Activated CD8-positive, alpha-beta T cell treated with anti-CD3 and anti-CD28 coated beads, Interleukin-2, amount 10 ng/mL, durations not matched to agents 7 days and 5 days (primary cell): ENCODE measurements around the gene MCTS1. TPM values are rescaled to one million over a fixed set of nuclear protein-coding genes. Genes with fewer than 3 reads are reported as not detected.
"Not testable (repeated sequence)": the region's sequence is repeated elsewhere in the genome, so short reads cannot be mapped to it uniquely, and the experiment has no call there.

Experiments used
- ATAC-seq: fragments of 150-1000 bp; cut with Tn5 transposase; one replicate; pipeline ENCODE4 v1.10.0; 2021; ENCODE audit warnings: moderate library complexity
- CTCF ChIA-PET: fragments of 350-600 bp; sonication (Branson Sonifier 250); formaldehyde crosslinking; loops from one replicate; lab custom pipeline; 2021; ENCODE audit warnings: antibody characterized with exemption; lab: Charles Lee
- POLR2A ChIA-PET: fragments of 350-600 bp; sonication (Branson Sonifier 250); formaldehyde crosslinking; loops from one replicate; lab custom pipeline; 2021; ENCODE audit warnings: antibody characterized with exemption; lab: Charles Lee
- DNase-seq: peaks from one replicate; pipeline ENCODE4 v3.0.0-alpha.2; 2020
- H3K27ac Mint-ChIP-seq: one replicate; pipeline ENCODE4 v1.8.0; 2021; ENCODE audit warnings: mild to moderate bottlenecking, mixed read lengths
- H3K27me3 Mint-ChIP-seq: one replicate; pipeline ENCODE4 v1.8.0; 2021; ENCODE audit warnings: low read depth, mixed read lengths
- H3K36me3 Mint-ChIP-seq: one replicate; pipeline ENCODE4 v1.8.0; 2021; ENCODE audit warnings: low read depth, mixed read lengths
- H3K4me1 Mint-ChIP-seq: one replicate; pipeline ENCODE4 v1.8.0; 2021; ENCODE audit warnings: low read depth, mixed read lengths
- H3K4me3 Mint-ChIP-seq: one replicate; pipeline ENCODE4 v1.8.0; 2021; ENCODE audit warnings: mild to moderate bottlenecking, mixed read lengths
- H3K9me3 Mint-ChIP-seq: one replicate; pipeline ENCODE4 v1.8.0; 2022; ENCODE audit warnings: mixed read lengths; ENCODE audit not compliant: insufficient read depth
- total RNA-seq, 2 experiments: library from RNA; stranded (reverse); gene quantifications; one replicate each; pipeline ENCODE4 v1.2.3, GENCODE V29; 2021

The MCTS1 gene
- total RNA-seq, 2 experiments from 2014 or later: 56.0 to 60.5 TPM

DNA sequence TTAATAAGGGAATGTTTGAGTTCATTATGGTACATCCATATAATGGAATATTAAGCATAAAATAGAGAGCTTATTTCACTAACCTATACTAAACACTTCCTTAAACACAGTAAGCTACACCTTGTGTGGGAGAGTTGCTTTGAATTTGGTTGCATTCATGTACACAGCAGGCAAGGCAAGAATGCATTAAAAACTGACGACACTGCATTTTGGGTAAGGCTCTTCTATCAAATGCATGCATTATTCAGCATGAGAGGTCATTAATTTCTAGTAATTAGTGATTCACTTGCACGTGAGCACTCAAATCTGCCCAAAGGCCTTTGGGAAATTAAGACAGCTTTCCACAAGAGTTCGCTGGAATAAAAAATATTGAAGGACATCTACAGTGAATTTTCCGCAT, 34.7 kb downstream of the MCTS1 start:
- Mint-ChIP-seq H3K9me3 (no peaks in the 10 kb centered on the region), H3K27me3 (no peaks in the 10 kb centered on the region), H3K4me1 (no peaks in the 10 kb centered on the region), H3K36me3 (no peaks in the 10 kb centered on the region), H3K27ac (no peak overlapping the region), H3K4me3 (no peak overlapping the region)
- CTCF ChIA-PET: no interaction called here
- DNase-seq: no peak
- ATAC-seq: no peak
- POLR2A ChIA-PET: no interaction called here

DNA sequence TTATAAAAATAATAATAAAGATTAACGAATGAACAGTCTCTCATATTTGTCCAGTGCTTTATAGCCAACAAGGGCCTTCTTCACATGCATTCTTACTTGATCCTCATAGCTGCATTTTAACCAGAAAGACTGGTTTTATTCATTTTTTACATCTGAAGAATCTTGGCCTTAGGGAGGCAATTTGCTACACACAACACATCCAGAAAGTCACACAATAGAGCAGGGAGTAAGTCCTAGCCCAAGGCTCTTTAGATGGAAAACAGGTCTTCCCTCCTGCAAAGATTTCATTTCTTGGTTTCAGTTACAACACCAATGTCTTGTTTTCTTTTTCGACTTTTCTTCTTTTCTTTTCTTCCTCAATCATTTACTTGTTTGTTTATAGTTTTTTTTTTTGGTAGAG, 39.0 kb downstream of the MCTS1 start:
- Mint-ChIP-seq H3K27ac (no peak overlapping the region), H3K27me3 (no peaks in the 10 kb centered on the region), H3K4me1 (no peaks in the 10 kb centered on the region), H3K9me3 (no peaks in the 10 kb centered on the region), H3K36me3 (no peaks in the 10 kb centered on the region), H3K4me3 (no peak overlapping the region)
- ATAC-seq (no peak), DNase-seq (no peak)
- ChIA-PET CTCF (no interaction called here), POLR2A (no interaction called here)

DNA sequence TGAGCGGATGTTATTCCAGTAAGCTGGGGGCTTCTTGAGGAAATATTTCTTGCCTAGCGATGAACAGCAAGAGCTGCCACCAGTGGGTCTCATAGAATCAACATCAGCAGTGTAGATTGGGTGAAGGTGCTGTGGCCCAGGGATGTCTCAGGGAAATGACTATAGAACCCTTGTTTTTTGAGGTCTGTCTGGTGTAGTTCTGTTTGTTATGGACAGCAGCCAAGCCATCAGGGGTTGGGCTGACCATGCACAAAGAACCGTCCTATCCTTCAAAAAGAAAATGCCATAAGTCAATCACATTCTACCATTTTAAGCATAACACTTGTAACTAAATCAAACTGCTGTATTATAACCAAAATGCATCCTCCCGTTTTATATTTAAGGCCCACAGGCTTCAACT, 43.2 kb downstream of the MCTS1 start:
- ATAC-seq: no peak
- H3K27ac Mint-ChIP-seq: no peak overlapping the region
- H3K4me3 Mint-ChIP-seq: no peak overlapping the region
- no peaks in the 10 kb centered on the region for H3K27me3 Mint-ChIP-seq
- DNase-seq: no peak
- H3K4me1 Mint-ChIP-seq: peaks cover 3% of the 10 kb centered on the region
- no peaks in the 10 kb centered on the region for H3K9me3 Mint-ChIP-seq
- CTCF ChIA-PET: no interaction called here
- no peaks in the 10 kb centered on the region for H3K36me3 Mint-ChIP-seq
- POLR2A ChIA-PET: no interaction called here

DNA sequence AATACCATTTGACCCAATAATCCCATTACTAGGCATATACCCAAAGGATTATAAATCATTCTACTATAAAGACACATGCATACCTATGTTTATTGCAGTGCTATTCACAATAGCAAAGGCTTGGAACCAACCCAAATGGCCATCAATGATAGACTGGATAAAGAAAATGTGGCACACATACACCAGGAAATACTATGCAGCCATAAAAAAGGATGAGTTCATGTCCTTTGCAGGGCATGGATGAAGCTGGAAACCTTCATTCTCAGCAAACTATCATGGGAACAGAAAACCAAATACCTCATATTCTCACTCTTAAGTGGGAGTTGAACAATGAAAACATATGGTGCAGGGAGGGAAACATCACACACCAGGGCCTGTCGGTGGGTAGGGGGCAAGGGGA, 48.4 kb downstream of the MCTS1 start:
- ATAC-seq, CTCF ChIA-PET, H3K4me3 Mint-ChIP-seq, DNase-seq, H3K27me3 Mint-ChIP-seq, H3K27ac Mint-ChIP-seq, H3K36me3 Mint-ChIP-seq, H3K9me3 Mint-ChIP-seq, H3K4me1 Mint-ChIP-seq, POLR2A ChIA-PET: not testable (repeated sequence)

GRCh38 chrX:120653000-120653399, 49.1 kb downstream of the MCTS1 start:
- POLR2A ChIA-PET: no interaction called here
- Mint-ChIP-seq H3K4me3 (no peak overlapping the region), H3K4me1 (peaks cover 3% of the 10 kb centered on the region), H3K27ac (no peak overlapping the region), H3K36me3 (no peaks in the 10 kb centered on the region), H3K27me3 (no peaks in the 10 kb centered on the region), H3K9me3 (no peaks in the 10 kb centered on the region)
- ATAC-seq (no peak), DNase-seq (no peak)
- CTCF ChIA-PET: no interaction called here

DNA sequence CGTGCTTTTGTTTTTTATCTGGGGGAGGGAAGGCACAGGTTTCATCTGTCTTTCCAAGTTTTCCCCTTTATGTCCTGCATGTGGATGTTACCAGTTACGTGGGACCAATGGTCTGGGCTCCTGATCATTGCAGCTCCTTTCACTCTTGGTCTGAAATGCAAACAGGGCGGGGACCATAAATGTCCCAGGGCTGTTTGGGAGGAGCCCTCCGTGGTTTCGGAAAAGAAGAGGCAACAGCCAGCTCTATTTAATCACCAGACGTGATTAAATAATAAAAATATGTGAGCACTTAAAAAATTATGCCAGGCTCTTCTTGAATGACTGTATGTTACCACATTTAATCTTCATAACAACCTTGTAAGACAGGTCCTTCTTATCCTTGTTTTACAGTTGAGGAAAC, 56.7 kb downstream of the MCTS1 start:
- DNase-seq (no peak), ATAC-seq (no peak)
- Mint-ChIP-seq H3K27me3 (no peaks in the 10 kb centered on the region), H3K9me3 (no peaks in the 10 kb centered on the region), H3K4me3 (no peak overlapping the region), H3K27ac (no peak overlapping the region), H3K36me3 (no peaks in the 10 kb centered on the region), H3K4me1 (peaks cover 2% of the 10 kb centered on the region)
- ChIA-PET POLR2A (no interaction called here), CTCF (no interaction called here)

Other genes starting within 250 kb of the MCTS1 start
- gene ATP1B4, start 242.0 kb upstream of the MCTS1 start, total RNA-seq: not detected
- 10 to 100 TPM; 36.8 to 37.9 TPM for gene LAMP2, start 134.8 kb upstream of the MCTS1 start, total RNA-seq
- gene CUL4B, start 43.1 kb upstream of the MCTS1 start, total RNA-seq: 10 to 100 TPM; 29.3 to 31.4 TPM
- gene C1GALT1C1, start 26.0 kb downstream of the MCTS1 start, total RNA-seq: 10 to 100 TPM; 21.1 to 21.9 TPM